Daoy (cell line): Measurements from ENCODE around the gene MMP11. TPM values are rescaled to one million over a fixed set of nuclear protein-coding genes. Genes with fewer than 3 reads are reported as not detected.
A peak's percentile ranks its signal among the peaks of the same experiment; 100 is the strongest.

ENCODE experiments used
- DNase-seq: peaks from one replicate; pipeline ENCODE4 v3.0.0-alpha.2; 2015; ENCODE audit warnings: low read depth
- total RNA-seq: library from RNA; depleted of rRNA; stranded (reverse); fragments of >200 nt; shearing (Covaris generic); gene quantifications from 2 replicates; pipeline ENCODE4 v1.2.3, GENCODE V29; 2014

Gene MMP11
- total RNA-seq, 1 experiment from 2014 or later = 0.34 TPM

GRCh38 chr22:23780146-23780748 lies 7.6 kb downstream of the MMP11 start:
- no peak for DNase-seq

DNA sequence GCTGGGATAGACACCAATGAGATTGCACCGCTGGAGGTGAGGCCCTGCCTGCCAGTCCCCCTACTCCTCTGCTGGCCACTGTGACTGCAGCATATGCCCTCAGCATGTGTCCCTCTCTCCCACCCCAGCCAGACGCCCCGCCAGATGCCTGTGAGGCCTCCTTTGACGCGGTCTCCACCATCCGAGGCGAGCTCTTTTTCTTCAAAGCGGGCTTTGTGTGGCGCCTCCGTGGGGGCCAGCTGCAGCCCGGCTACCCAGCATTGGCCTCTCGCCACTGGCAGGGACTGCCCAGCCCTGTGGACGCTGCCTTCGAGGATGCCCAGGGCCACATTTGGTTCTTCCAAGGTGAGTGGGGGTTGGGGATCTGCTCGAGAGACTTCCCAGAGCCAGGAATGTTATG lies 8.4 kb downstream of the MMP11 start:
- DNase-seq = no peak

- peak; percentile 82 for DNase-seq
These were observed 9.0 kb downstream of the MMP11 start for GRCh38 chr22:23781511-23782183.

DNA sequence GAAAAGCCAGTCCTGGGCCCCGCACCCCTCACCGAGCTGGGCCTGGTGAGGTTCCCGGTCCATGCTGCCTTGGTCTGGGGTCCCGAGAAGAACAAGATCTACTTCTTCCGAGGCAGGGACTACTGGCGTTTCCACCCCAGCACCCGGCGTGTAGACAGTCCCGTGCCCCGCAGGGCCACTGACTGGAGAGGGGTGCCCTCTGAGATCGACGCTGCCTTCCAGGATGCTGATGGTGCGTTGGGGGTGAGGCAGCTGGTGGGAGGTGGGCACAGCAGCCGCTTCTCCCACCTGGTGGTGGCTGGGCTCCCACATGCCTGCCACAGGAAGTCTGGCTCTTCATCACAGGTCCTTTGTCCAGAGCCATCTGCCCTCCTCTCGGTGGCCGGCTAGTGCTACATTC lies 9.6 kb downstream of the MMP11 start:
- DNase-seq = no peak

DNA sequence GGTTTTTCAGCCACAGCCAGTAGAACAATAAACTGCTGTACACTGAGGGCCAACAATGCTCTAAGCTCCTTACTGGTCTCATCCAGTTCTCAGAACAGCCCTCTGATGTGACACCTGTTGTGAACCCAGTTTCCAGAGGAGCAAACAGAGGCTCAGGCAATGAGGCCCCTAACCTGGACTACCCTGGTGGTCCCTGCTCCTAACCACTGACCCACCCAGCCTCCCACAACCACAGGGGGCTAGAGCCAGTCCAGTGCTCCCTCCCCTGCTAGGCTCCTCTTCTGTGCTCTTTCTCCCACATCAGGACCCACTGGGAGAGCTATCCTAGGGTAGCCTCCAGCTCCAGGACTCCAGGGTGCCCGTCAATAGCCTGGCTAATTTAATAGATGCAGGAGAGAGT lies 10.1 kb downstream of the MMP11 start:
- no peak for DNase-seq

DNA sequence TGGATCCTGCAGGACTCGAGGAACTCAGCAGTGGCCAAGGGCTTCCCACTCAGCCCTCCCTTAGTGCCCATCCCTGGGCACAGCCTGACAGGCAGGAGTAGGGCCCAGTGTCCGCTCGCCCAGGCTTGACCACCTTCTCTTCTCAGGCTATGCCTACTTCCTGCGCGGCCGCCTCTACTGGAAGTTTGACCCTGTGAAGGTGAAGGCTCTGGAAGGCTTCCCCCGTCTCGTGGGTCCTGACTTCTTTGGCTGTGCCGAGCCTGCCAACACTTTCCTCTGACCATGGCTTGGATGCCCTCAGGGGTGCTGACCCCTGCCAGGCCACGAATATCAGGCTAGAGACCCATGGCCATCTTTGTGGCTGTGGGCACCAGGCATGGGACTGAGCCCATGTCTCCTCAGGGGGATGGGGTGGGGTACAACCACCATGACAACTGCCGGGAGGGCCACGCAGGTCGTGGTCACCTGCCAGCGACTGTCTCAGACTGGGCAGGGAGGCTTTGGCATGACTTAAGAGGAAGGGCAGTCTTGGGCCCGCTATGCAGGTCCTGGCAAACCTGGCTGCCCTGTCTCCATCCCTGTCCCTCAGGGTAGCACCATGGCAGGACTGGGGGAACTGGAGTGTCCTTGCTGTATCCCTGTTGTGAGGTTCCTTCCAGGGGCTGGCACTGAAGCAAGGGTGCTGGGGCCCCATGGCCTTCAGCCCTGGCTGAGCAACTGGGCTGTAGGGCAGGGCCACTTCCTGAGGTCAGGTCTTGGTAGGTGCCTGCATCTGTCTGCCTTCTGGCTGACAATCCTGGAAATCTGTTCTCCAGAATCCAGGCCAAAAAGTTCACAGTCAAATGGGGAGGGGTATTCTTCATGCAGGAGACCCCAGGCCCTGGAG lies 10.9 kb downstream of the MMP11 start:
- no peak for DNase-seq

DNA sequence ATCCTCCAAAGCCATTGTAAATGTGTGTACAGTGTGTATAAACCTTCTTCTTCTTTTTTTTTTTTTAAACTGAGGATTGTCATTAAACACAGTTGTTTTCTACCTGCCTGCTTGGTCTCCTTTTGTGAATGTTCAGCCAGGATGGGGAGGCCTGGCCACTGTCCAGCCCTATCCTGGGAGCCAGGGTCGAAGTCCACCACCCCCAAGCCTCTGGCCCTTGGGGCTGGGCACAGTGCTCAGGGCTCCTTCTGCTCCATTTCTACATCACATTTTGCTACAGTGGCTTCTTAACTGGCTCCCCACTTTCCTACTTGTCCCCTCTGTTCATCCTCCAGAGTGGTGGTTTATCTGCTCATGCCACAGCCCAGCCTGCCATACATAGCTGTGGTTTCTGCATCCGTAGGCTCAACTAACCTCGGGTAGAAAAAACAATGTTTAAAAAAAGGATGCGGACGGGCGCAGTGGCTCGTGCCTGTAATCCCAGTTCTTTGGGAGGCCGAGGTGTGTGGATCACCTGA lies 11.6 kb downstream of the MMP11 start:
- peak; percentile 64 for DNase-seq

DNA sequence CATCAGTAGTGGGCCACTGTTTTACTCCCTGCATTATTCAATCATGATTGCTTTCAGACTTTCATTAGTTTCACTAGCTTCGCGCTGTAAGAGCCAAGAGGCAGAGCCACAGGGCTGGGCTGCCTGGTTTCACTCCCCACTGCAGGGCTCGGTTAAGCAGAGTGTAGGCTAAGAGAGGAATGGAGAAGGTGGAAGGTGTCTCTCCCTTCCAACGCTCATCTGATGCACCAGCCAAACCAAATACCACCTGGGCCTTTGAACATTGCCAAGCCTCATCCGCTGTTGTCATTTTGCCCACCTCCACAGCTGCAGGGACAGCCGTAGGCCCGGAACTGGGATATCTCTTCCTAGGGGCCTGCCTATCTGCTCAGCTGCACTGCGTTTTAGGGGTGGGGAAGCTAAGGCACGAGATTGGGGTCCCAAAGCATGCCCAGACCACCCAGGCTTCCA lies 13.6 kb downstream of the MMP11 start:
- DNase-seq = no peak

DNA sequence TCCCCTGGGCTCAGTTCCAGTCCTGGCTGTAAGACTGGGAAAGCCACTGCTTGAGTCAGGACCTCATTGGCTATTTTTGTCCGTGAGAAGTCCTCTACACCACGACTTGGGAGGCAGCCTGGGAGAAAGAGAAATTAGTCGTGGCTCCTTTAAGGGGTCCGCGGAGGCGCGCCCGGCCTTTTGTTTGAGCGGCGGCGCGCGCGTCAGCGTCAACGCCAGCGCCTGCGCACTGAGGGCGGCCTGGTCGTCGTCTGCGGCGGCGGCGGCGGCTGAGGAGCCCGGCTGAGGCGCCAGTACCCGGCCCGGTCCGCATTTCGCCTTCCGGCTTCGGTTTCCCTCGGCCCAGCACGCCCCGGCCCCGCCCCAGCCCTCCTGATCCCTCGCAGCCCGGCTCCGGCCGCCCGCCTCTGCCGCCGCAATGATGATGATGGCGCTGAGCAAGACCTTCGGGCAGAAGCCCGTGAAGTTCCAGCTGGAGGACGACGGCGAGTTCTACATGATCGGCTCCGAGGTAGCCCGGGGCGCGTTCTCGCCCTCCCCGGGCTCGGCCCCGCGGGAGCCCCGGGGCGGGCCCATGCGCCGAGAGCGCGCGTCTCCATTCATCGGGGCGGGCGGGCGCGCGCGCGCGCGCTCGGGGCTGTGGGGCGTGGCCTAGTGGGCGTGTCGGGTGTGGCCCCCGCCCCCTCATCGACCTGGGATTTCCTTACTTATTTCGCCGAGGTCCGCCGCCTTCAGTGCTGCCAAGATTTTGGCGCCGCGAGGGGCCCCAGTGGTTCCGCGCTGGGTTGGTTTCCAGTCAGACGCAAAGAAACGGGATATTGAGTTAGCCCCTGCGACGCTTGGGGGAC lies 14.3 kb downstream of the MMP11 start, which contains the start of gene SMARCB1:
Gene SMARCB1 (plus strand): TSS at position 215 of the 848 bp plus-strand sequence. CDS start 204 bp downstream, at position 419.
- peak; percentile 91 for DNase-seq

- DNase-seq = no peak
These were observed 14.9 kb downstream of the MMP11 start for GRCh38 chr22:23787600-23787896.

GRCh38 chr22:23787910-23788309 lies 15.3 kb downstream of the MMP11 start:
- no peak for DNase-seq

DNA sequence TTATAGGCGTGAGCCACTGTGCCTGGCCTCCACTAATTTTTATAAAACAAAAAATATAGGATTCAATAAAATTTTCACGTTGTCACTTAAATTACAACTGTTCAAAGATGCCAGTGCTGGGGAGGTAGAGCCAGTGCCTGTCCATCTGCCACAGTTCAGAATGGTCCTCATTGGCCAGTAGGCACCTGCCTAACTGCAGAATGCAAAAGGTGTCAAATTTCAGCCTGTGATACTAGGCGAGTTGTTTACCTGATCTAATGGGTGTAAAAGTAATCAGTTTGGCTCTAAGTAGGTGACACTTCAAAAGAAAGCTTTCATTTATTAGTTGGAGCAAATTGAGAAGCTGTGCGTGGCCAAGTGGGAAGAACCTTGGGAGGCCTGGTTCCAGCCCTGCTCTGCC lies 16.5 kb downstream of the MMP11 start:
- no peak for DNase-seq

DNA sequence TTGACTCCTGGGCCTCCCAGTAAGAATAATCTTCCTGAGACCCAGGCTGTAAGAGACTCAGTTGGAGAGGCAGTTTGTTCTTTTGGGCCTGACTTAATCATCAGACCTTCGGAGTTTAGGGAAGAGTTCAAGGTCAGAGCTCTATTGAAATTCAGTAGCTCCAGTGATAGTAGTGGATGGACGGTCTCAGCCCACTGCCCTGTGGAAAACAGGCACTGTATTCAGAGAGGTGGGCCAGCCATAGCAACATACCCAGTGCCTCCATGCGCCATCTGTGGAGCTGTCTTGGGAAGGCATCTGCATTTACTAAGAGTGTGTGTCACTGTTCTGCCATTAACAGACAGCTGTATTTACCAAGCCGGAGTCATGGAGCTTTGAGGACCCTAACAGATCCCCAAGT lies 17.0 kb downstream of the MMP11 start:
- no peak for DNase-seq

DNA sequence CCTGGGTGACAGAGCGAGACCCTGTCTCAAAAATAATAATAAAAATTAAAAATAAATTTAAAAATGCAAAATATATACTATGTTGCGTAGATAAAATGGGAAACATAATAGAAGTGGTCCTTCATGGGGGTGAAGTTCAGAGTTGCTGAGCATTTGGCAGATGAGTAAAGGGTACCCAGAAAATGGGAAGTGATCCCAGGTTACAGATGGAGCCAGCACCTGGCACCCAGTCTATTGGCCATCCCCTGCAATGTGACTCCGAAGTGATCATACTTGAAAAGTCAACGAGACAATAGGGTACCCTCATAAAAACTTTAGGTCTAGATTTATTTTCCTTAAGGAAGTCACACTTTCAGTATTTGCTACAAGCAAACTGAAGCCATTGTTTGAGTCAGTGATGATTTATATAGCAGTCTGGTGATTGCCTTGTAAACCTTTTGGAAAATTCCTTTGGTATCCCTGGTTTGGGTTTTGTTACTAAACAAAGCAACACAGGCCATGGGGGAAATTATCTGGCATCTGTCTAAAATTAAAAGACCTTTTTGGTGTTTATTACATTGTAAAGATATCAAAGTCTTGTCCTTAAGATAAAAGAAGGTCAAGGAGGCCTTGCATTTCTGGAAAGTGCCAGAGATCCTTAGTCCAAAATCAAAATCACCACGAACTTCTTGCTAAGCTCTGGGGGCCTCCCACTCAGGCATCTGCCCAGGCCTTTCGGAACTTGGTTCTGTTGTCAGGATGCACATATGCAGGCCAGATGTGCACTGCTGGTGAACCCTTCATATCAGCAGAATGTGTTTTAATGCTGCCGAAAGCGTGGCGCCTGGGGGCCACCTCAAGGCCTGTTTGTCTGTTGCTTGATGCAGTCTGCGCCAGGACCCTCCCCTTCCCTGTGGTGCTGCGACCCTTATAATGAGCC lies 18.4 kb downstream of the MMP11 start:
- no peak for DNase-seq

GRCh38 chr22:23791738-23792645 lies 19.3 kb downstream of the MMP11 start:
- no peak for DNase-seq

- DNase-seq = no peak
These were observed 20.7 kb downstream of the MMP11 start for GRCh38 chr22:23793326-23793725.

DNA sequence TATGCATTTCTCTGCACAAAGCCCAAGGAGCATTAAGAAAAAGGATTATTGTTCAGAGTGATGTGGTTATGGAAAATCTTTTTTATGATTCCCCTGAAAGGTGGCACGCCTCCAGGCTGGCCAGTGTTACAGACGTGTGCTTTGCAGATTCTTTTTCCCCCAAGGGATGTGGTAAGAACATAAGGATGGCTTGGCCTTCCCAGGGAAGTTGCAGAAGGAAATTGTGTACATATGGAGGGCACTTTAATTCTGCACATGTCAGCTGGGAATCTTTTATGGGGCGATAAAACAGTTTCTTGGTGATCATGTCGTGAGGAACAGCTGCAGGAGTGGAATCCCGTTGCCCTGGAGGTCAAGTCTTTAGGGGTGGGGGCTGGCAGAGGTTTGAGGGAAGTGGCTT lies 23.8 kb downstream of the MMP11 start:
- no peak for DNase-seq

GRCh38 chr22:23800297-23801237 lies 27.9 kb downstream of the MMP11 start:
- no peak for DNase-seq
